22Rv1 (cell line): ENCODE results near the gene CHAC1.

Experiments
- H3K27ac ChIP-seq: fragments of 450-650 bp; 2 replicates; pipeline ENCODE4 v1.5.1; 2017
- ZFX ChIP-seq: fragments of 450-650 bp; IDR thresholded peaks from 2 replicates; pipeline ENCODE4 v1.6.1; 2017; ENCODE audit warnings: antibody characterized with exemption, borderline replicate concordance
- TF ChIP-seq, protein P1 (sequence below): fragments of 450-650 bp; IDR thresholded peaks from 2 replicates; pipeline ENCODE4 v1.5.1; 2017; ENCODE audit warnings: mild to moderate bottlenecking

Gene CHAC1

DNA sequence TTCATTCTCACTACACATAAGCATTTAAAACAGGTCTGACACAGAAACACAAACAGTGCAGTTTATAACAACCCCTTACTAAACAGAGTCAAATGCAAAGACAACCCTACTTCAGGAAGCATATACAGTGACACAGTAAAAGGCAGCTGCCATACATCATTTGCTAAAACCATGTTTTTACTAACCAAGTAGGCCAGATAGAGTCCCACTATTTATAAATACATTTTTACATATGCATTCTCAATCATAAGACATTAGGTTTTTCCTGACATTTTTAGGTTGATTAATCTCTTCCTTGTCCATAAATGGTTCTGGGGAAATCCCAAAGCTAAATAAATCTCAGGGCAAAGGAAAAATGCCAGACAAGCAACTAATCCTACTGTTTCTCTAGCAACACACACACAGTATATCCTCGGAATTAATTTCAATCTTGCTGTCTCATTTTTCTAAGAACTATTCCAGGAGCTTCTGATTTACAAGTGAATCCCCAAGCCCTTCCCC lies 39.0 kb downstream of the CHAC1 start:
- H3K27ac ChIP-seq = no peak overlapping the region
- TF ChIP-seq ZFX = no peak
- TF ChIP-seq, protein P1, sequence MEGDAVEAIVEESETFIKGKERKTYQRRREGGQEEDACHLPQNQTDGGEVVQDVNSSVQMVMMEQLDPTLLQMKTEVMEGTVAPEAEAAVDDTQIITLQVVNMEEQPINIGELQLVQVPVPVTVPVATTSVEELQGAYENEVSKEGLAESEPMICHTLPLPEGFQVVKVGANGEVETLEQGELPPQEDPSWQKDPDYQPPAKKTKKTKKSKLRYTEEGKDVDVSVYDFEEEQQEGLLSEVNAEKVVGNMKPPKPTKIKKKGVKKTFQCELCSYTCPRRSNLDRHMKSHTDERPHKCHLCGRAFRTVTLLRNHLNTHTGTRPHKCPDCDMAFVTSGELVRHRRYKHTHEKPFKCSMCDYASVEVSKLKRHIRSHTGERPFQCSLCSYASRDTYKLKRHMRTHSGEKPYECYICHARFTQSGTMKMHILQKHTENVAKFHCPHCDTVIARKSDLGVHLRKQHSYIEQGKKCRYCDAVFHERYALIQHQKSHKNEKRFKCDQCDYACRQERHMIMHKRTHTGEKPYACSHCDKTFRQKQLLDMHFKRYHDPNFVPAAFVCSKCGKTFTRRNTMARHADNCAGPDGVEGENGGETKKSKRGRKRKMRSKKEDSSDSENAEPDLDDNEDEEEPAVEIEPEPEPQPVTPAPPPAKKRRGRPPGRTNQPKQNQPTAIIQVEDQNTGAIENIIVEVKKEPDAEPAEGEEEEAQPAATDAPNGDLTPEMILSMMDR = no peak

DNA sequence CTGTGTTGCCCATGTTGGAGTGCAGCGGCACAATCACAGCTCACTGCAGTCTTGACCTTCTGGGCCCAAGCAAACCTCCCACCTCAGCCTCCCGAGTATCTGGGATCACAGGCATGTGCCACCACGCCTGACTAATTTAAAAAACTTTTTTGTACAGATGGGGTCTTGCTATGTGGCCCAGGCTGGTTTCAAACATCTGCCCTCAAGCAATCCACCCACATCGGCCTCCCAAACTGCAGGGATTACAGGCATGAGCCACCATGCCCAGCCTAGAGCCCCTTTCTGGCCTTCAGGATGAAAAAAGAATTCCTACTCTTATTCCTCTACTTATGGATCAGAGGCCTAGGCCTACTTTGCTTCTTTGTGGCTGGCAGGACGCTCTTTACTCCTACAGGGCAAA lies 39.6 kb downstream of the CHAC1 start:
- no peak overlapping the region for H3K27ac ChIP-seq
- TF ChIP-seq, protein P1 = no peak

DNA sequence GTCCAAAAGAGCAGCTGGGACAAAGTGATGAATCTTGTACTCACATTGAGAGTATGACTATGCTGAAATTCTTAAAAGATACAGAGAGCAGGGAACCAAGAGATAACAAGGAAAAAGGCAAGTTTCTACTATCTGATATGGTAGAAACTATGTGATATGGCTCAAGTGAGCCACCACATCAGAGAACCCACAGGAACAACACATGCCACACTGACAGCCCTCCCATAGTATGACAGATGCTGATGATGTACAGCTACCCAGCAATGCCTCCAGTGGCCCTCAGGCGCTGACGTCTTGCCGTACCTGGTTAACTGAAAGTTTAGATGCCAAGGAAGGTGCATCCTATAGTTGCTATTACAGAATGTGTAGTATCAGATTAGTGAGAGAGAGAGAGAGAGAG lies 42.4 kb downstream of the CHAC1 start:
- TF ChIP-seq, protein P1 = no peak
- H3K27ac ChIP-seq = no peak overlapping the region

DNA sequence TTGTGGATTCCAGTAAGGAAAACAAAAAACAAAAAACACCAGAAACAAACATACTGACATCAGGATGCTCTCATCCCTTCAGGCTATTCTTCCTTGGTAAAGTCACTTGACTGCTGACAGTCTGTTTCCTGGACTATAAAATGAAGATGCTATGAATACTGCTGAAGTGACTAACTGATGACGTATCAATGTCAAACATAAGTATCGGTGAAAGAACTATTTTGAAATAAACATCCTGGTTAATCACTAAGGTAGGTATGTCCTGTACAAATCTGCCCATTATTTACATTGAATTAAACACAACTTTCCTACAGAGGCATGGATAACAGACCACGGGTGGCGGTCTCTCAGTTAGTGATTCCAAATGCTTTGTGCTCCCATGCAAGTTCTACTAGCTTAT lies 45.9 kb downstream of the CHAC1 start:
- TF ChIP-seq, protein P1 = no peak
- H3K27ac ChIP-seq = no peak overlapping the region

DNA sequence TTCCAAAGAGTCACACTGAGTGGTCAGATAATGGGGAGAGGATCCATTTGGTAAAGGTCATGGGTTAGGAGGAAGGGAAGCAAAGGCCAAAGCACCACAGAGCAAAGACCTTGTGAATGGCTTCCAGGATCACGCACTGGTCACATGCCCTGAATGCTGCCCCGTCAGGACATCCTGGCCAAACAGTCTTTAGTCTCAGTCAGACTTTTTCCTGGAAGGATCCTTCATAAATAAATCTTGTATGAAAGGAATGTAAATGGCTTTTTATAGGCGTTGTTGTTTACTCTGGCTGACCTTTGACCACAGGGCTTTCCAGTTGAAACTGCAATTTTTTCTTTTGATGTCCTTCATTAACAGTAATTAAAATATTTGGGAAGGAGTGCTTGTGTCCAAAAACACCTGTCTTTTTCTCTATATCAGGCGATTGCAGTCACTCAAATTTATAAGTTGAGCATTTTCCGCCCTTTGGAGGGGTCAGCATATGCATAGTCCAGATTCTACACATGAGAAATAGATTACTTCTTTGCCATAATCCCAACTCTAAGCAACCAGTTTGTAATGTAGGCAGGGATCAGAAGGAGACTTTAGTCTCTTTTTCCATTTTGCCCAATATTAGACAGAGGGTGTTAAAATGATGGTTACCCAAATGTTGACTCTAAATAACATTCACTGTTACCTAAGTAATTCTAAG lies 48.4 kb downstream of the CHAC1 start:
- TF ChIP-seq ZFX = no peak
- TF ChIP-seq, protein P1 = no peak
- peak overlapping the region; percentile 38 for H3K27ac ChIP-seq

DNA sequence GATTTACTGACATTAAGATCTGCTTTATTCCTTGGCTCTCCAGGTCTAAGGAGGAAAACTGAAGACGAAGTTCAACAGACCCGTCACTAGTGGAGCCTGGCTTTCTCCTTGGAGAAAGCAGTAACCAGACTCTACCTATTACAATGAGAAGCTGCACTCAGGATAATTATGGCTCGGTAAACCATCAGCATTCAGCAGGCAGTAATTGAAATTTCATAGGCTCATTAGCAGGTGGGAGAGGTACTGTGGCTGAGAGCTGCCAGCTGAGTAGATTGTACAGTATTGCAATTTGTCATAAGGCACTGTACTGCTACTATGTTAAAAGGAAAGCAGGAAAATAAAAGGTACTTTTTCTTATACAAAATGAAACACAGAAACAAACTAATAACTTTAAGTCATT lies 51.2 kb downstream of the CHAC1 start:
- H3K27ac ChIP-seq = no peak overlapping the region
- TF ChIP-seq, protein P1 = no peak
- TF ChIP-seq ZFX = no peak
